GM12878 (cell line): ENCODE results near the gene TMPRSS3. TPM values are rescaled to one million over a fixed set of nuclear protein-coding genes. Genes with fewer than 3 reads are reported as not detected.
A peak's percentile ranks its signal among the peaks of the same experiment; 100 is the strongest.

ENCODE experiments used
- BHLHE40 ChIP-seq, 2 experiments: fragments of 450-650 bp in 1 of 2; IDR thresholded peaks; 2 replicates each; pipeline ENCODE4 v1.6.1; 2011 to 2017; ENCODE audit warnings: low read depth in 2 of 2, borderline replicate concordance in 1 of 2, improper control_type of control experiment in 1 of 2, low read length in 1 of 2, mild to moderate bottlenecking in 1 of 2
- CBX5 ChIP-seq: sonication (generic); IDR thresholded peaks from 2 replicates; pipeline ENCODE4 v1.6.1; 2016; ENCODE audit warnings: low read depth, moderate library complexity, mild to moderate bottlenecking, inconsistent platforms
- CREM ChIP-seq: IDR thresholded peaks from 2 replicates; pipeline ENCODE4 v1.6.1; 2014; ENCODE audit warnings: antibody characterized with exemption, low read depth
- E4F1 ChIP-seq: fragments of 450-650 bp; IDR thresholded peaks from 2 replicates; pipeline ENCODE4 v1.6.1; 2018; ENCODE audit warnings: borderline replicate concordance, mild to moderate bottlenecking; ENCODE audit not compliant: partially characterized antibody
- ELK1 ChIP-seq: IDR thresholded peaks from 2 replicates; pipeline ENCODE4 v1.6.1; 2012; ENCODE audit warnings: low read depth, low read length, improper control_type of control experiment
- FOXM1 ChIP-seq: IDR thresholded peaks from 2 replicates; pipeline ENCODE4 v1.6.1; 2012; ENCODE audit warnings: low read depth, mild to moderate bottlenecking, inconsistent platforms, low read length, moderate library complexity
- HCFC1 ChIP-seq: fragments of 150-350 bp; IDR thresholded peaks from 2 replicates; pipeline ENCODE4 v1.6.1; 2014; ENCODE audit warnings: low read length
- IKZF2 ChIP-seq, 2 experiments: fragments of 450-650 bp; IDR thresholded peaks; 2 replicates each; pipeline ENCODE4 v1.6.1; 2017; ENCODE audit warnings: mild to moderate bottlenecking in 2 of 2, moderate library complexity in 2 of 2
- NFYA ChIP-seq: IDR thresholded peaks from 2 replicates; pipeline ENCODE4 v1.6.1; 2011; ENCODE audit warnings: low read depth, mild to moderate bottlenecking, low read length, improper control_type of control experiment, borderline replicate concordance
- NR2F1 ChIP-seq: fragments of 450-650 bp; conservative IDR thresholded peaks from 2 replicates; pipeline ENCODE4 v1.6.1; 2017; ENCODE audit warnings: mild to moderate bottlenecking
- RBBP5 ChIP-seq: fragments of 200-600 bp; sonication (generic); conservative IDR thresholded peaks from 2 replicates; pipeline ENCODE4 v1.6.1; 2016
- RFX5 ChIP-seq: IDR thresholded peaks from 2 replicates; pipeline ENCODE4 v1.6.1; 2011; ENCODE audit warnings: low read depth, low read length, improper control_type of control experiment
- SIX5 ChIP-seq: IDR thresholded peaks from 2 replicates; pipeline ENCODE4 v1.6.1; 2011; ENCODE audit warnings: mild to moderate bottlenecking, low read depth, low read length, moderate library complexity; ENCODE audit not compliant: severe bottlenecking
- SKIL ChIP-seq: fragments of 450-650 bp; IDR thresholded peaks from 2 replicates; pipeline ENCODE4 v1.6.1; 2017; ENCODE audit warnings: mild to moderate bottlenecking, low read depth, inconsistent platforms; ENCODE audit not compliant: poor library complexity, severe bottlenecking
- SPI1 ChIP-seq: IDR thresholded peaks from 2 replicates; pipeline ENCODE4 v1.6.1; 2011; ENCODE audit warnings: low read depth, mild to moderate bottlenecking, low read length, moderate library complexity, borderline replicate concordance; ENCODE audit not compliant: insufficient read depth
- SRF ChIP-seq, 2 experiments: IDR thresholded peaks; 2 replicates each; pipeline ENCODE4 v1.6.1; 2011; ENCODE audit warnings: low read depth in 2 of 2, low read length in 2 of 2, mild to moderate bottlenecking in 1 of 2, moderate library complexity in 1 of 2
- SUZ12 ChIP-seq: fragments of 200-600 bp; sonication (generic); IDR thresholded peaks from one replicate; pipeline ENCODE4 v1.6.1; 2018; ENCODE audit warnings: antibody characterized with exemption, mild to moderate bottlenecking; ENCODE audit not compliant: unreplicated experiment
- ZBED1 ChIP-seq: IDR thresholded peaks from 2 replicates; pipeline ENCODE4 v1.6.1; 2016; ENCODE audit warnings: borderline replicate concordance
- polyA plus RNA-seq, 11 experiments: library from polyadenylated mRNA; depleted of rRNA in 4 of 11; unstranded in 6 of 11; stranded (reverse) in 5 of 11; fragments of >200 nt; fragmentation: Nextera tagmentation in 4 of 11; fragmentation: Illumina TruSeq in 1 of 11; extraction: Ambion mirVana in 4 of 11; extraction: Trizol in 1 of 11; gene quantifications; 1 replicate in 1 of 11; 2 replicates in 10 of 11; pipeline versions ENCODE4 v1.2.1 to v1.2.3, GENCODE V29; 2011 to 2016; ENCODE audit warnings: inconsistent platforms in 2 of 11, missing spikeins in 2 of 11, low read depth in 1 of 11
- total RNA-seq, 4 experiments: library from RNA; depleted of rRNA in 3 of 4; stranded (reverse); fragments of >200 nt in 3 of 4; fragmentation: Illumina TruSeq in 1 of 4; extraction: Trizol in 1 of 4; gene quantifications; 2 replicates each; pipeline versions ENCODE4 v1.2.1 to v1.2.3, GENCODE V29; 2013 to 2021
- TF ChIP-seq, protein P1 (sequence below): fragments of 450-650 bp; IDR thresholded peaks from 2 replicates; pipeline ENCODE4 v1.6.1; 2017; ENCODE audit warnings: mild to moderate bottlenecking, moderate library complexity

TMPRSS3 gene
- total and polyA plus RNA-seq, 10 of the 15 experiments (the other 5 are each of a cell fraction or from before 2014, with no cell fraction given), result 0.51 to 1.5 (median 0.82) TPM; not detected in 1

DNA sequence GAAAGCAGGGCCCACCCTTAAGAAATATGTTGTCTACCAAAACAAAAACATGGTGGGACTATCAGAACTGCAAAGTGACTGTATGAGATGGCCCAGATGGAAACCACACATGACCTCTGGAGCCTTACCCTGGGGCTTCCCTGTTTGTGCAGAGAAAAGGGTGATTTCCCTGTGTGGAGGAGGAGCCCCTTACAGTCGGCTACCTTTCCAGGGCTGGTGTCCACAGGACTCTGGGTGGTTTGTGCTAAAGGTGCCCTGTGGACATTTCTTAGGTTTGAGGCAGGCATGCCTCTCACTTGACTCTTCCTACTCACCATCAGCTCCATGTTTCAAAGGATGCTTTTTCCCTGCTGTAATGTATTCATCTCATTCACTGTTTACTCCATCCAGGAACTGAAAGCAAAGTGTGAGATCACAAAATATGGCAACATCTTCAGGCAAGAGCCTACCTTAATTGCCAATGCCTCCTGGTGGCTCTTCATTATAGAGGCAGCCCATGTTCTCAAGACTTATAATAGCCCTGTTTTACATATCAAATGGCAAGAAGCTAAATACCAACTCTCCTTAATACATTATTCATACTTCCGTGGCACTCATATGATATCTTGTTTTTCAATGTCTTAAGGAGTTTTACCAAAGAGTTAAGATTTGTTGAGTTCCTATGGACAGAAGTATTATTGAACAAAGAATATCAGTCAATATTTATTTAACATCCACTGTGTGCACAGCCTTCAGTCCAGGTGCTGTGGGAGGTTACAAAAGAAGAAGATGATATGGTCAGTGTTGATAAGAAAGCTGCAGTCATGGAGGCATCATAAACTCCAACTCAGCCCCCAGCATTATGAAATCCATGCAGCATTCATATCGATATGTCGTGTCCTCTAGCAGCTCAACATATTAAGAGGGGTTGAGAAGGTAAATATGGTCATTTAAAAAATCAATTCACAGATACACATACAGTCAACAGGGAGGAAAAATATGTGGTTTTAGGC is 65.2 kb downstream of the TMPRSS3 start (continued):
- TF ChIP-seq RBBP5 (no peak), ZBED1 (no peak), SRF (IDR thresholded peaks at IDR 0.05; ENCODE audit: low read depth in 2 of 2, low read length in 2 of 2) (no peak), SIX5 (no peak), IKZF2 (IDR thresholded peaks at IDR 0.05) (peak; percentile 49 to 56; a peak in 2 of 4 replicates), SKIL (no peak), CBX5 (no peak), ELK1 (no peak), HCFC1 (no peak), SUZ12 (no peak), NR2F1 (peak; percentile 75; the same call in 1 of the 2 replicates), E4F1 (no peak), NFYA (no peak), FOXM1 (no peak), BHLHE40 (IDR thresholded peaks at IDR 0.05; ENCODE audit: borderline replicate concordance in 1 of 2, low read depth in 2 of 2, low read length in 1 of 2) (0 out of 4 replicates have a peak, but pooled peaks of 1 of the 2 experiments have one; percentile 9), CREM (no peak), SPI1 (peak; percentile 26; the same call in 1 of the 2 replicates), RFX5 (no peak)
- TF ChIP-seq, protein P1, sequence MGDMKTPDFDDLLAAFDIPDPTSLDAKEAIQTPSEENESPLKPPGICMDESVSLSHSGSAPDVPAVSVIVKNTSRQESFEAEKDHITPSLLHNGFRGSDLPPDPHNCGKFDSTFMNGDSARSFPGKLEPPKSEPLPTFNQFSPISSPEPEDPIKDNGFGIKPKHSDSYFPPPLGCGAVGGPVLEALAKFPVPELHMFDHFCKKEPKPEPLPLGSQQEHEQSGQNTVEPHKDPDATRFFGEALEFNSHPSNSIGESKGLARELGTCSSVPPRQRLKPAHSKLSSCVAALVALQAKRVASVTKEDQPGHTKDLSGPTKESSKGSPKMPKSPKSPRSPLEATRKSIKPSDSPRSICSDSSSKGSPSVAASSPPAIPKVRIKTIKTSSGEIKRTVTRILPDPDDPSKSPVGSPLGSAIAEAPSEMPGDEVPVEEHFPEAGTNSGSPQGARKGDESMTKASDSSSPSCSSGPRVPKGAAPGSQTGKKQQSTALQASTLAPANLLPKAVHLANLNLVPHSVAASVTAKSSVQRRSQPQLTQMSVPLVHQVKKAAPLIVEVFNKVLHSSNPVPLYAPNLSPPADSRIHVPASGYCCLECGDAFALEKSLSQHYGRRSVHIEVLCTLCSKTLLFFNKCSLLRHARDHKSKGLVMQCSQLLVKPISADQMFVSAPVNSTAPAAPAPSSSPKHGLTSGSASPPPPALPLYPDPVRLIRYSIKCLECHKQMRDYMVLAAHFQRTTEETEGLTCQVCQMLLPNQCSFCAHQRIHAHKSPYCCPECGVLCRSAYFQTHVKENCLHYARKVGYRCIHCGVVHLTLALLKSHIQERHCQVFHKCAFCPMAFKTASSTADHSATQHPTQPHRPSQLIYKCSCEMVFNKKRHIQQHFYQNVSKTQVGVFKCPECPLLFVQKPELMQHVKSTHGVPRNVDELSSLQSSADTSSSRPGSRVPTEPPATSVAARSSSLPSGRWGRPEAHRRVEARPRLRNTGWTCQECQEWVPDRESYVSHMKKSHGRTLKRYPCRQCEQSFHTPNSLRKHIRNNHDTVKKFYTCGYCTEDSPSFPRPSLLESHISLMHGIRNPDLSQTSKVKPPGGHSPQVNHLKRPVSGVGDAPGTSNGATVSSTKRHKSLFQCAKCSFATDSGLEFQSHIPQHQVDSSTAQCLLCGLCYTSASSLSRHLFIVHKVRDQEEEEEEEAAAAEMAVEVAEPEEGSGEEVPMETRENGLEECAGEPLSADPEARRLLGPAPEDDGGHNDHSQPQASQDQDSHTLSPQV, result no peak
